GM12875 (cell line): ENCODE data around the gene NTSR2.

ENCODE experiments used
- H3K4me3 ChIP-seq: one replicate; pipeline ENCODE4 v1.5.1; 2011; ENCODE audit warnings: low read depth, low read length, control low read depth
- TF ChIP-seq, protein P1 (sequence below): IDR thresholded peaks from 2 replicates; pipeline ENCODE4 v1.5.1; 2011; ENCODE audit warnings: low read depth, mild to moderate bottlenecking, control low read depth, inconsistent platforms, low read length, moderate library complexity, borderline replicate concordance; ENCODE audit not compliant: insufficient read depth

Gene NTSR2

DNA sequence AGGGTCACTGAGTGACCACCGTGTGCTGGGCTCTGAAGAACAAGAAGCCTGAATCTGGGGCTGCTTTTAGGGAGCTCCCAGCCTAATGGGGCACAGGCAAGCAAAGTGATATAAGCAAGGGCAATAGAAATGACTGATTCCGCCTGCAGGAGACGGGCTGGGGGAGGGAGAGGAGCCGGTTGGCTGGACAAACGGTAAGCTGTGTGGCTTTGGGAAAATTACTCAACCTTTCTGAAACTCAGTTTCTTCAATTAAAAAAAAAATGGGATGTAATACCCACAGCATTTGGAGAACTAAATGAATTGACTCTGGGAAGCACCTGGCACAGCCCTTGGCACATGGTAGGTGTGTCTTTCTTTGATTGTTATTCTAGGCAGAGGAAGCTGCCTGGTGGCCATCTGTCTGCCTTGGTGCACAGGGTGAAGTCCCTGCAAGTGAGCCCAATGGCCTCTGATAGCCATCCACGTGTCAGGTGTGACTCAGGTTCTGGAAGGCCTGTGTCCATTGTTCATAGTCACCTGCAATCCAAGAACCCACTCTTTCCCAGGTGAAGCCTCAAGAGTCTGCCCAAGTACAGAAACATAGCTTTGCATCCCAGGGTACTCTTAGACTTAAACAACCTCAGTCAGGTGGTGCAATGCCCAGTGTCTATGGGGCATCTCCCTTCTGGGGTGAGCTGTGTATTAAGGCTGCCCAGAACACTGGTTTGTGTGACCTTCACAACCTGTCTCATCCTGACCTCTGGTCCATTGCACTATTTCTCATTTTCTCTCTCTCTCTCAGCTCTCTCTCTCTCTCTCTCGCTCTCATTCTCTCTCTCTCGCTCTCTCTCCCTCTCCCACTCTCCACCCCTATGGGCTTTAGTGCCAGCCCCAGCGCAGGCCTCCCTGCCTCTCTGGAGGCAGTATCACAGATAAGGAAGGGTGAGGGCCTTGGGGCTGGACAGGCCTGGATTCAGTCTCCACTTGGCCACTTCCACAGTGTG is 30.0 kb upstream of the NTSR2 start:
- TF ChIP-seq, protein P1, sequence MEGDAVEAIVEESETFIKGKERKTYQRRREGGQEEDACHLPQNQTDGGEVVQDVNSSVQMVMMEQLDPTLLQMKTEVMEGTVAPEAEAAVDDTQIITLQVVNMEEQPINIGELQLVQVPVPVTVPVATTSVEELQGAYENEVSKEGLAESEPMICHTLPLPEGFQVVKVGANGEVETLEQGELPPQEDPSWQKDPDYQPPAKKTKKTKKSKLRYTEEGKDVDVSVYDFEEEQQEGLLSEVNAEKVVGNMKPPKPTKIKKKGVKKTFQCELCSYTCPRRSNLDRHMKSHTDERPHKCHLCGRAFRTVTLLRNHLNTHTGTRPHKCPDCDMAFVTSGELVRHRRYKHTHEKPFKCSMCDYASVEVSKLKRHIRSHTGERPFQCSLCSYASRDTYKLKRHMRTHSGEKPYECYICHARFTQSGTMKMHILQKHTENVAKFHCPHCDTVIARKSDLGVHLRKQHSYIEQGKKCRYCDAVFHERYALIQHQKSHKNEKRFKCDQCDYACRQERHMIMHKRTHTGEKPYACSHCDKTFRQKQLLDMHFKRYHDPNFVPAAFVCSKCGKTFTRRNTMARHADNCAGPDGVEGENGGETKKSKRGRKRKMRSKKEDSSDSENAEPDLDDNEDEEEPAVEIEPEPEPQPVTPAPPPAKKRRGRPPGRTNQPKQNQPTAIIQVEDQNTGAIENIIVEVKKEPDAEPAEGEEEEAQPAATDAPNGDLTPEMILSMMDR, result no peak
- no peak overlapping the region for H3K4me3 ChIP-seq

GRCh38 chr2:11698009-11698922 is 28.3 kb upstream of the NTSR2 start:
- no peak overlapping the region for H3K4me3 ChIP-seq

DNA sequence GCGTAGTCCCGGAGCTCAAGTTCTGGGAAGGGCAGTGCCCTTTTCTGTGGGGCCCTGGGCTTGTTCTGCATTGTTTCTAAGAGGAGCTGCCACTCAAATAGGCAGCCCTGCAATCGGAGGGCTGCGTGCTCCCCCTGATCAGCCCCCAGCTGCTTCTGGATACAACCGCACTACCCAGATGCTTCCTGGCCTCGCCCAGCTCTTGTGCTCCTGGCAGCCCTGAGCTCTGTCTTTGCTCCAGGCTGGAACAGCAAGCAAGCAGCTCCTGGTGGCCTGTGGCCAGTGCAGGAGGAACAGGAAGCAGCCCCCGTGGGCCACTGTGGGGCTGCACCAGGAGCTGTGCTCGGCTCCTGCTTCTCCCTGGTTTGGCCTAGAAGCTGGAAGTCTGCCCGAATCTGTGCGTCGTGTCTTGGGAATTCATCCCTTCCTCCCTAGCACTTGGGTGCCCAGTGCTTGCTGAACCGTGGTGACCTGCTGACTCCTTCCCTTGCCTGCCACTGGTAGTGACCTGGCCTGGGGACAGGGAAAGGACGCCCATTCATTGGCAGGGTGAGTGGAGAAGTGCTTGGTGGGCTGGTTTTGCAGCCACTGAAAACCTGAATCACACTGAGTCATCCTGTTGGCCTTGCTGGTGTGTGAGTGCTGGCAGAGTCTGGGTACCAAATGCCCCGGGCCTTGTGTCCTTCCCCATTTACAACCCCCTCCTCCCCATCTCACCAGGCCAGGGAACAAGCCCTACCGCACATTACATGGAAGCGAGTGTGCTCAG is 27.3 kb upstream of the NTSR2 start:
- no peak overlapping the region for H3K4me3 ChIP-seq
- TF ChIP-seq, protein P1, result no peak

More at GRCh38 chr2:11698009-11698922, 28.3 kb upstream of the NTSR2 start:
- TF ChIP-seq, protein P1, result no peak

DNA sequence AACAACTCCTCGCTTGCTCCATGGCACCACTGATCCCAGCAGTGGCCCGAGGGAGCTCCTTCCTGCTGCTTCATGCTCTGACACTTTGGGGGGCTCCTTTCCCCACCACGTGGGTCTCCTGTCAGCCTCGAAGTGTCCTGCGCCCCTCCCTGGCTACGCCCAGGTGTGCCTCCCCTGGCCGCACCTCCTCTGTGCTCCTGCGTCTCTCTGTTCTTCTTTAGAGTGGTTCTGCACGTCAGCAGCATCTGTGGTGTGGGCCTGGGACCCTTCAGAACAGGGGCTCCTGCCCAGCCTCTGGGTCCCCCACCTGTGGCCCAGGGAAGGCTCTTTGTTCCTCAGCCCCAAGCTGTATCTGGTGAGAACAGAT is 26.7 kb upstream of the NTSR2 start:
- TF ChIP-seq, protein P1, result no peak
- H3K4me3 ChIP-seq, result no peak overlapping the region

DNA sequence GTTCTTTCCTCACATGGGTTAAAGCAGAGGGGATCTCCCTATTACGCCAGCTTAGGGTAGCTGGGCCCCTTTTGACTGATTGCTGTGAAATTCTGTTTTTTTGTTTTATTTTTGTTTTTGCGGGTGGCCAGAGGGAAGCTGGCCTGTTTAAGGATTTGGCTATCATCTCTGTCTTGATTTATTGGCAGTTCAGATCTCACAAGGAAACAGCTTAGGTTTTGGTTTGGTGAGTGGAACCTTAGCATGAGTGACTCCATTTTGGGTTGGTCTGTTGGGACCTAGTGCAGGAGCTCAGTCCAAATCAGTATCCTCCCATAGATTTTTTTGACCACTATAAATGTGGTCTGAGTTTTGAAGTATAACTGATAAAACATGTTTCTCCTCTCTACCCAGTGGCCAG is 25.6 kb upstream of the NTSR2 start:
- H3K4me3 ChIP-seq, result no peak overlapping the region
- TF ChIP-seq, protein P1, result no peak

GRCh38 chr2:11692966-11693521 is 23.0 kb upstream of the NTSR2 start:
- H3K4me3 ChIP-seq, result no peak overlapping the region
- TF ChIP-seq, protein P1, result peak; percentile 85
